ENCODE data around the gene MRPL37. TPM values are rescaled to one million over a fixed set of nuclear protein-coding genes. Genes with fewer than 3 reads are reported as not detected.
"Not testable (repeated sequence)": the region's sequence is repeated elsewhere in the genome, so short reads cannot be mapped to it uniquely, and the experiment has no call there.

The MRPL37 gene
- 10 to 100 TPM; 40.9 to 41.9 TPM for total RNA-seq
- long read RNA-seq, donor 1, transcript MRPL37-202 (7 exons, 1,483 nt), result major isoform, 11 of 17 reads
- long read RNA-seq, donor 1, partial matches to known transcripts, result 5 of 17 reads
- long read RNA-seq, donor 1, other reads (novel, unspliced or antisense), result 0 of 17 reads
- long read RNA-seq, donor 2, transcript MRPL37-202 (7 exons, 1,483 nt), result major isoform, 117 of 150 reads
- long read RNA-seq, donor 2, partial matches to known transcripts, result 4 of 150 reads
- long read RNA-seq, donor 2, other reads (novel, unspliced or antisense), result 27 of 150 reads

- intact Hi-C loops (cut with DNase I), result loop anchor here in 1 of 2 donors (10.0 kb wide), 2 partner anchors 75 to 205 kb away; partner anchors contain the start of gene SSBP3
- peak; percentile 95 for DNase-seq (ENCODE audit: low spot score)
Measured at GRCh38 chr1:54199765-54200518, at the start of gene MRPL37, which contains the start of gene CYB5RL. Gene MRPL37 (plus strand): TSS chr1:54200167. CDS start chr1:54200244, 77 bp downstream. Gene CYB5RL (minus strand): TSS chr1:54200030. CDS start chr1:54195616, 4,414 bp downstream.

- intact Hi-C loops (cut with DNase I), result no loop called here
- DNase-seq (ENCODE audit: low spot score), result no peak
Measured at GRCh38 chr1:54151013-54151412, 49.0 kb upstream of the MRPL37 start.

- no peak for DNase-seq (ENCODE audit: low spot score)
- intact Hi-C loops (cut with DNase I), result loop anchor here in 1 of 2 donors (1.0 kb wide), 1 partner anchor 48 kb away; no protein-coding TSS in a partner anchor
Measured at GRCh38 chr1:54152696-54153095, 47.3 kb upstream of the MRPL37 start, which contains the start of gene CDCP2. Gene CDCP2 (minus strand): TSS chr1:54153000. CDS start chr1:54152922, 78 bp downstream.

GRCh38 chr1:54153535-54154439 lies 46.2 kb upstream of the MRPL37 start:
- DNase-seq (ENCODE audit: low spot score), result peak; percentile 90
- intact Hi-C loops (cut with DNase I), result no loop called here

GRCh38 chr1:54156201-54156600 lies 43.8 kb upstream of the MRPL37 start:
- DNase-seq (ENCODE audit: low spot score), result no peak
- intact Hi-C loops (cut with DNase I), result no loop called here

- intact Hi-C loops (cut with DNase I), result no loop called here
- no peak for DNase-seq (ENCODE audit: low spot score)
Measured at GRCh38 chr1:54156986-54157385, 43.0 kb upstream of the MRPL37 start.

- DNase-seq (ENCODE audit: low spot score), result no peak
- intact Hi-C loops (cut with DNase I), result no loop called here
Measured at GRCh38 chr1:54157401-54157800, 42.6 kb upstream of the MRPL37 start.

GRCh38 chr1:54158071-54158470 lies 41.9 kb upstream of the MRPL37 start:
- intact Hi-C loops (cut with DNase I), result no loop called here

GRCh38 chr1:54159733-54160316 lies 40.1 kb upstream of the MRPL37 start:
- DNase-seq (ENCODE audit: low spot score), result peak; percentile 71

More at GRCh38 chr1:54158071-54158470, 41.9 kb upstream of the MRPL37 start:
- DNase-seq (ENCODE audit: low spot score), result peak; percentile 23

GRCh38 chr1:54160351-54160750 lies 39.6 kb upstream of the MRPL37 start:
- no peak for DNase-seq (ENCODE audit: low spot score)
- intact Hi-C loops (cut with DNase I), result no loop called here

More at GRCh38 chr1:54159733-54160316, 40.1 kb upstream of the MRPL37 start:
- intact Hi-C loops (cut with DNase I), result no loop called here

GRCh38 chr1:54161495-54162168 lies 38.3 kb upstream of the MRPL37 start:
- intact Hi-C loops (cut with DNase I), result no loop called here
- DNase-seq (ENCODE audit: low spot score), result peak; percentile 71

GRCh38 chr1:54163051-54163450 lies 36.9 kb upstream of the MRPL37 start:
- intact Hi-C loops (cut with DNase I), result no loop called here
- DNase-seq (ENCODE audit: low spot score), result peak; percentile 58

- peak; percentile 9 for DNase-seq (ENCODE audit: low spot score)
- intact Hi-C loops (cut with DNase I), result no loop called here
Measured at GRCh38 chr1:54163573-54163972, 36.4 kb upstream of the MRPL37 start.

- DNase-seq (ENCODE audit: low spot score), result peak; percentile 66
- intact Hi-C loops (cut with DNase I), result no loop called here
Measured at GRCh38 chr1:54165146-54165545, 34.8 kb upstream of the MRPL37 start.

GRCh38 chr1:54166357-54166756 lies 33.6 kb upstream of the MRPL37 start:
- DNase-seq (ENCODE audit: low spot score), result not testable (repeated sequence)

GRCh38 chr1:54167422-54168139 lies 32.4 kb upstream of the MRPL37 start:
- intact Hi-C loops (cut with DNase I), result no loop called here
- DNase-seq (ENCODE audit: low spot score), result peak; percentile 65

More at GRCh38 chr1:54166357-54166756, 33.6 kb upstream of the MRPL37 start:
- intact Hi-C loops (cut with DNase I), result not testable (repeated sequence)

- DNase-seq (ENCODE audit: low spot score), result peak; percentile 58
- intact Hi-C loops (cut with DNase I), result no loop called here
Measured at GRCh38 chr1:54168206-54168965, 31.6 kb upstream of the MRPL37 start.

Data from posterior vena cava (tissue), 2 donors.